ENCODE data around the gene IRF9.
A peak's percentile ranks its signal among the peaks of the same experiment; 100 is the strongest.

IRF9 gene, protein sequence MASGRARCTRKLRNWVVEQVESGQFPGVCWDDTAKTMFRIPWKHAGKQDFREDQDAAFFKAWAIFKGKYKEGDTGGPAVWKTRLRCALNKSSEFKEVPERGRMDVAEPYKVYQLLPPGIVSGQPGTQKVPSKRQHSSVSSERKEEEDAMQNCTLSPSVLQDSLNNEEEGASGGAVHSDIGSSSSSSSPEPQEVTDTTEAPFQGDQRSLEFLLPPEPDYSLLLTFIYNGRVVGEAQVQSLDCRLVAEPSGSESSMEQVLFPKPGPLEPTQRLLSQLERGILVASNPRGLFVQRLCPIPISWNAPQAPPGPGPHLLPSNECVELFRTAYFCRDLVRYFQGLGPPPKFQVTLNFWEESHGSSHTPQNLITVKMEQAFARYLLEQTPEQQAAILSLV

DNA sequence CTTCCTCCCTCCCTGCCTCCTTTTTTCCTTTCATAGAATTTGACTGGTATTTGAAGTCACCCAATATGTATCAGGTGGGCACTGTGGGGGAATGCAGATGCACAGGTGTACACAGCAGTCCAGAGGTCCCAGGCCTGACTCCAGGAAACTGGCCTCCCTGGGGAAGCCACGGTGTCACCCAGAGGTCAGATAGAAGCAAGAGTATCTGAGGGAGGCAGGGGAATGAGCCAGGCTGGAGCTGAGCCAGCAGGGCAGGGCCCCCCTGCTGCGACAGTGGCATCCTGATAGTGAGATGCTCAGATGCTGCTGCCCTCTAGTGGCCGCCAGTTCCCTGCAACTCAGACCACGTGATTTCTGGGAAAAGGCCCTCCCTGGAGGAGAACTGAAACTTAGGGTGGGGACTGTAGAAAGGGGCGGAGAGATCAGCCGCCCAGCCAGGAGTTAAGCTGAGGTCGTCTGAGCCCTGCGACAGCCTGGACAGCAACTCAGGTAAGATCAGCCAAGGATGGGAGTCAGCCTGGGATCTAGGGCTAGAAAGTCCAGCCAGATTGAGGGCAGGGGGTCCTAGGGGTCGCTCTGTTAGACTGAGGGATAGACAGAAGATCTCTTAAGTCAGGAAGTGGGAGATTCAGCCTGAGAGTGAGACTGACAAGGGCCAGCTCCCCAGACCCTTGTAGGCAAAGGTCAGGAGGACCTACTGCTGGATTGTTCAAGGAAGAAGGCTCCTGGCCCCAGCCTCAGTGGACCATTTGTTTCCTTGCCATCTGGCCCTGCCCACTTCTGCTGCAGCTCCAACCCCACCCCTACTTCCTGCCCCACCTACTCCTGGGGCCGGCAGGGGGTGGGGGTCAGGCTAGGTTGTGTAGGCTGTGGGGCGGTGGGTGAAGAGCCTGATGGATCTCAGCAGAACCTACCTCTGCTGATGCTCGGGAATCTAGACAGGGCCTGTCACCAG is at the start of gene IRF9:
TSS of gene IRF9 (plus strand) at position 416 of the 955 bp plus-strand sequence. CDS start 880 bp downstream, outside the sequence.
- DNase-seq (ENCODE audit: extremely low read depth in 1 of 2, low read depth in 1 of 2), result peak; percentile 94

DNA sequence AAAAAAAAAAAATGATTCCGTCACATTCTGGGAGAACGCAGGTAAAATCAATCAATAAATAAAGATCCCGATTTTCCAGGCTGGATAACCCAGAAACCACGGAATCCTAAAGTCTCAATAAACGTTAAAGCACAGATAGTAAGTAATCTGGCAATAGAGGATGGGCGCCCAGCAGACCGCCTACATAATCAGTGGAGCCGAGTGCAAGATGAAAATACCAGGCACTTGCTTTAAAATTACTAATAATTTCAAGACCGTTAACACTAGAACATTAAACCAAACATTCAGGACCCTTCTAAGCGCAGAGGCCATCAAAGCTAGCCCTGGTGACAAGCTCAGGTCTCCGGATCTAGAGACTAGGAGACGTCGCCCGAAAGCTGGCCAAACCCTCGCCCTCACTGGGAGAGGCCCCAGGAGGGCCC is 47.7 kb upstream of the IRF9 start:
- DNase-seq (ENCODE audit: extremely low read depth in 1 of 2, low read depth in 1 of 2), result no peak

- peak; percentile 49 to 55 for DNase-seq (ENCODE audit: extremely low read depth in 1 of 2, low read depth in 1 of 2)
Observed at GRCh38 chr14:24113801-24114531, 47.1 kb upstream of the IRF9 start.

DNA sequence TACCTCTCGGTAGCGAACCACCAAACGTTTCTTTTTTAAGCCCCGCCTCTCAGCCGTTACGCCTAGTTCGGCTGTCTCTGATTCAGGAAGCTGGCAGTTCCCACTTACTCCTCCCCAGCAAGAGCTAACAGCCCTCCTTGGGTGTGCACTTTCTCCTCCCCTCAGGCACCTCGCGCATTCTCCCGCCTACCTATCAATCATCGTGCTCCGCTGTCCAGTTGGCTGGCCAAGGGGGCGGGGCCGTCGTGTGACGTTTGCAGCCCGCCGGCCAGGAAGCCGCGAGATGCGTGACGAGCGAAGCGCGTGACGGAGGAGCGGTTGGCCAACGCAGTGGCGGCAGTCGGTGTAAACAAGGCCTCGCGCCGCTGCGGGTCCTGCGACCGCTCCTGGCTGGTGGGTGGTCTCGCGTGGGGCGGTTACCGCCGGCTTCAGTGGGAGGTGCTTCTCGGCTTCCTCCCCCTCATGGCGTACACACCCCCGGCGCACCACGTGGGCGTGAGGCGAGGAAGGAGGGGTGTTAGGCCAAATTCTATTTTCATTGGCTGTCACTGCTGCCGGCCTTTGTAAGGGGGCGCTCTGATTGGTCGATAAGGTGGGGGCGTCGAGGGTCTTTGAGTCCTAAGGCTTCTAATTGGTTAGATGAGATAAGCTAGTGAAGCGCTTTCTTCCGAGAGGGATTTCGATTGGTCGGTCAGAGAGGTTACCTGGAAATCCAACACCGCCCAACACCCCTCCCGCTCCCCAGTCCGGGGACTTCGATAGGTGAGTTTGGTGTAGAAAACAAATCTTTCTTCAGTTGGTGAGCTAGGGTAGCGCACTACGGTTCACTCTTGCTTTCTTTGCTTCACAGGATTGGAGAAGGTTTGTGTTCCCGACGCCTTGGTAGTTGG is 46.3 kb upstream of the IRF9 start, which contains the start of the genes DCAF11 and NRL:
TSS of gene DCAF11 (plus strand) at position 246 of the 890 bp plus-strand sequence. CDS start 818 bp downstream, outside the sequence.
TSS of gene NRL (minus strand) at position 418 of the 890 bp plus-strand sequence. CDS start 32,101 bp downstream, outside the sequence.
- peak; percentile 94 to 97 for DNase-seq (ENCODE audit: extremely low read depth in 1 of 2, low read depth in 1 of 2)

DNA sequence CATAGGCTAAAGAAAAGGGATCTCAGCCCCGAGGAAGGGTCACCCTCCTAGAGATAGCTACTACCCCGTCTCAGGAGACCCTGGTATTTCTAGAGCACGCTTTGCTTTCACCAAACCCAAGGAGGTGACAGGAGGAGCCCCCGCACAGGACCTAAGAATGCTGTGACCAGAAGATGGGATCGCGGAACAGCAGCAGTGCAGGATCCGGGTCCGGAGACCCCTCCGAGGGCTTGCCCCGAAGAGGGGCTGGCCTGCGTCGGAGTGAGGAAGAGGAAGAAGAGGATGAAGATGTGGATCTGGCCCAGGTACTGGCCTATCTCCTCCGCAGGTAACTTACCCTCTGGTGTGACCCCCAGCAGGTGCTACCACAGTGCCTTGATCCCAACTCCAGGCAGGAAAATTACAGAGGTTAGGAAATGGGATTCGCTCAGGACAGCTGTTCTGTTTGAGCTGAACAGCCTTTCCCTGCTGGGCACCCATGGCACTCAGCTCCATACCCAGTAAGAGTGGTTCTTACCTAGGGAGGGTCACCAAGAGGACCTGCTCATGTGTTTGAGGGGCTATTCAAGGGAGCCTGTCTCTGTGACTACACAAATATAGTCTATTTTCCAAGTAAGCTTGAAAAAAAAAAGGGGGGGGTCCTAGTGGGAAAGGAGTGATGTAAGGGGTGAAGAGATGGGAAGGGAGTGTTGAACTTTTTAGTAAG is 45.5 kb upstream of the IRF9 start:
- no peak for DNase-seq (ENCODE audit: extremely low read depth in 1 of 2, low read depth in 1 of 2)

DNA sequence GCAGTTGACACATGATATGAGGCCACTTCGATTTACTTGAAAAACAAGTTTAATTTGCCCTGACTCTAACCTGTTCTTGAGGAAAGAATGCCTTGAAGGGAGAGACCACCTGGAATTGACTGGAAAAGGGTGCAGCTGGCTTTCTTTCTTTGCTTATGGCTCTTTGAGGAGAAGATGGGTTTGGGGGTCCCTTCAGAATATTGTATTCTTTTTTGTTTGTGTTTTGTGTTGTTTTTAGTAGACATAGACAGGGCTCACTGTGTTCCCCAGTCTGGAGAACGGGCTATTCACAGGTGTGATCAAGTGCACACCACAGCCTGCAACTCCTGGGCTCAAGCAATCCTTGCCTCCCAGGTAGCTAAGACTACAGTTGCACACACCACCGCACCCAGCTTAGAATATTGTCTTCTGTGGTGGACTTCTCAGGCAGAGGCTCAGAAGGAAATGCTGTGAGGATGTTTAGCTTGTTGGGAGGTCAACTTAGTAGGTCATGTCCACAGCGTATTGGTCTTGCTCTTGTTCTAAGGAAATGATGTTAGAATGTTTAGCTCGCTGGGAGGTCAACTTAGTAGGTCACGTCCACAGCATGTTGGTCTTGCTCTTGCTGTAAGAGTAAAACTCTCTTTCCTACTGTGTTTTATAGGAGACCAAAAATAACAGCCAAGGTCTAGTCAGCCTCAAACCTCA is 44.8 kb upstream of the IRF9 start:
- no peak for DNase-seq (ENCODE audit: extremely low read depth in 1 of 2, low read depth in 1 of 2)

- no peak for DNase-seq (ENCODE audit: extremely low read depth in 1 of 2, low read depth in 1 of 2)
Observed at GRCh38 chr14:24117179-24117578, 43.9 kb upstream of the IRF9 start.

DNA sequence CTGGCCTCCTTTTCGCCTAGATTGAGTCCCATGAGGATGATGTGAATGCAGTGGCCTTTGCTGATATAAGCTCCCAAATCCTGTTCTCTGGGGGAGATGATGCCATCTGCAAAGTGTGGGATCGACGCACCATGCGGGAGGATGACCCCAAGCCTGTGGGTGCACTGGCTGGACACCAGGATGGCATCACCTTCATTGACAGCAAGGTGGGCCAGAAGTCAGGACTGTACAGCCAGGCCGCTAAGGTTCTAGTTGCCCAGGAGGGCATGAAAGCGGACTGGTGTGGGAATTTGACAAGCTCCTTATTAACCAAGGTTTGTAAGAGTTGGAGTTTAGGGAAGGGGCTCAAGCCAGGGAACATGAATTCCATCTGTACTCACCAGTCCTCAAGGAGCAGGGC is 41.4 kb upstream of the IRF9 start:
- no peak for DNase-seq (ENCODE audit: extremely low read depth in 1 of 2, low read depth in 1 of 2)

DNA sequence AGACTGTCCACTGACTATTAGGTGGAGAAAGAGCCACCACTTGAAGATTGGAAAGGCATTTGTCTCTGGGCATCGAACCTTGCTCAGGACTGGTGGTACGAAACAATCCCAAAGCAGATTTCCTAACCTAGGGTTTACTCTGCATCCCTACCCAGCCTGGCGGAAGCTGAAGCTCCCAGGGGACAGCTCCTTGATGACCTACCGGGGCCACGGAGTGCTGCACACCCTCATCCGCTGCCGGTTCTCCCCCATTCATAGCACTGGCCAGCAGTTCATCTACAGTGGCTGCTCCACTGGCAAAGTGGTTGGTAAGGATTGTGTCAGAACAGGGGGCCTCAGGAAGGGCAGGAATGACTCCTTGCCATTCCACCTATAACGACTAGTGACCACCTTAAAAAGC is 39.9 kb upstream of the IRF9 start:
- no peak for DNase-seq (ENCODE audit: extremely low read depth in 1 of 2, low read depth in 1 of 2)

DNA sequence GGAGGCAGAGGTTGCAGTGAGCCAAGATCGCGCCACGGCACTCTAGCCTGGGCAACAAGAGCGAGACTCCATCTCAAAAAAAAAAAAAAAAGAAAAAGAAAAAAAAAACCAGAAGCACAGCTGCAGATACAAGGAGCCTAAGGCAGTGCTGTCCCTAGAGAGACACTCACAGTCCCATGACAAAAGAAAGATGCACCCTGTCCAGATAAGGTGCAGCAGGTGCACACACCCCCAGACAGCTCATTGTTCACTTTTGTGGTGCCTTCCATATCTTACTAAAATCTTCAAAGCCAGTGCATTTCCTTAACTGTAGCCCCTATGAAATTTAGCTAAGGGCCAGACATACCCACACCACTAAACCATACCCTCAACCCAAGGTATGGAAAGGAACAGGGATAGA is 38.6 kb upstream of the IRF9 start:
- DNase-seq (ENCODE audit: extremely low read depth in 1 of 2, low read depth in 1 of 2), result no peak

GRCh38 chr14:24122898-24123297 is 38.2 kb upstream of the IRF9 start:
- DNase-seq (ENCODE audit: extremely low read depth in 1 of 2, low read depth in 1 of 2), result no peak

DNA sequence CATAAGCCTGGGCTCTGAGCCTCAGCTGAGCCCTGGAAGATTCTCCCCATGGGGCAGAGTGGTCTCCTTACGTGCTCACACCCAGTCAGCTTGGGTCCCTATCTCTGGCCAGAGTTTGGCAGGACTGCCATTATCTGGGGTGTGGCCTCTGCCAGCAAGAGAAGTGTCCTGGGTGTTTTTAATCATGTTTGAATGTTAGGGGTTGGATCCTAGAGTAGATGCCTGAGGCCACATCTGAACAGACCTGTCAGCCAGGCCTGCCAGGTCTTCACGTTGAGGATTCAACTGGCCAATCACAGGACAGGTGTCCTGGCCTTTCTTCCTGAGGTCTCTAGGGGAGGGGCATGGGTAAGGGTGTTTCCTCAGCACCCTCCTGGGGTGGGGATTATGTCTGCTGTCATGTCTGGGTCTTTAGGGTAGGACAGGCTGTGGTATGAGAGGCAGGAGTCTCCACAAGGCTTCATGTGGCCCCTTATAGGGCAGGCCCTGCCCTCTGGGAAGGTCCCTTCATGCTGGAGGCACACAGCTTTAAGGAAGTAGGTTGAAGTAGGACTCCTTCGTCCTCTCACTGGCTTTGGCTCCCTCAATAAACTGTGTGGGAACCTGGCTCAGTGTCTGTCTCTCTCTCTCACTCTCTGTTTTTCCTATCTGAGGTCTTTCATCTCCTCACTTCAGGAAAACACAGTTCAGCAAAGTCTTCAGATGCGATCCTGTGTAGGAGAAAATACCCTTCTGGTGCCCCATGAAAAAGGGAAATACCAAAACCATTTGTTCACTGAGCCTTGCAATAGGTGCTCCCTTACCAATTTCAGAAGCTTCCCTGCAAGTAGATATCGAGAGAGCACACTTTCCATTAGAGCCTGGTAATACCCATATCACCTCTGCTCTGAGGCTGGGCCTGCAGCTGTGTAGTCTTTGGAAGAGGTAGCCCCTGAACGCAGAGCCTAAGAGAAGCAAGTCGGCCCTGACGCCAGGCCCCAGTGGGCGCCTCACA is 37.3 kb upstream of the IRF9 start:
- DNase-seq (ENCODE audit: extremely low read depth in 1 of 2, low read depth in 1 of 2), result no peak

GRCh38 chr14:24126939-24127338 is 34.1 kb upstream of the IRF9 start:
- DNase-seq (ENCODE audit: extremely low read depth in 1 of 2, low read depth in 1 of 2), result no peak

DNA sequence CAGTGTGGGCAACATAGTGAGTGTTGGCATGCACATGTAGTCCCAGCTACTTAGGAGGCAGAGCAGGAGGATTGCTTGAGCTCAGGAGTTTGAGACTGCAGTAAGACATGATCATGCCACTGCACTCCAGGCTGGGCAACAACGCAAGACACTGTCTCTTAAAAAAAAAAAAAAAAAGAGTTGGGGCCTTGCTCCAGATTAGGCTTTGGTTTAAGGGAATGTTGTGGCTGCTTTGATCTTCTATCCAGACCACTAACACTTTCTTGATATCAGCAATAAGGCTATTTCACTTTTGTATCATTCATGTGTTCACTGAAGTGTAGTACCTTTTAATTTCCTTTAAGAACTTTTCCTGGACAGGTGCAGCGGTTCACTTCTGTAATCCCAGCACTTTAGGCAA is 33.4 kb upstream of the IRF9 start:
- DNase-seq (ENCODE audit: extremely low read depth in 1 of 2, low read depth in 1 of 2), result no peak

DNA sequence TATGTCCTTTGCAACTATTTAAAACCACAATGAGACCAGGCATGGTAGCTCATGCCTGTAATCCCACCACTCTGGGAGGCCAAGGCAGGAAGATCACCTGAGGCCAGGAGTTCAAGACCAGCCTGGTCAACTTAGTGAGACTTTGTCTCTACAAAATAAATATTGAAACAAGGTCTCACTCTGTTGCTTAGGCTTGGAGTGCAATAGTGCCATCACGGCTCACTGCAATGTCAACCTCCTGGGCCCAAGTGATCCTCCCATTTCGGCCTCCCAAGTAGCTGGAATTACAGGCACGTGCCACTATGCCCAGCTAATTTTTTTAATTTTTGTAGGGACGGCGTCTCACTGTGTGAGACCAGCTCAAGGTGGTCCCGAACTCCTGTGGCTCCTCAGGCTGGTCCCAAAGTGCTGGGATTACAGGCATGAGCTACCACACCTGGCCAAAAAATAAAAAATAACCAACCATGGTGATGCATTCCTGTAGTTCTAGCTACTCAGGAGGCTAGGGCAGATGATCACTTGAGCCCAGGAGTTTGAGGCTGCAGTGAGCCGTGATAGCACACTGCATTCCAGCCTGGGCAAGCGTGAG is 31.6 kb upstream of the IRF9 start:
- no peak for DNase-seq (ENCODE audit: extremely low read depth in 1 of 2, low read depth in 1 of 2)

GRCh38 chr14:24130380-24130716 is 30.7 kb upstream of the IRF9 start, which contains the start of gene FITM1:
TSS of gene FITM1 (plus strand) at chr14:24130659. CDS start at chr14:24131564, 905 bp downstream.
- DNase-seq (ENCODE audit: extremely low read depth in 1 of 2, low read depth in 1 of 2), result no peak

Data from activated CD8-positive, alpha-beta memory T cell treated with anti-CD3 and anti-CD28 coated beads for 1 hour (primary cell).